GM21737 (cell line): ENCODE measurements around the gene RNASET2.
"Not testable (repeated sequence)": the region's sequence is repeated elsewhere in the genome, so short reads cannot be mapped to it uniquely, and the experiment has no call there.

Experiments used
- ATAC-seq: cut with Tn5 transposase; IDR thresholded peaks from one replicate; pipeline ENCODE4 v1.9.1; 2021; ENCODE audit warnings: mild to moderate bottlenecking, moderate library complexity; ENCODE audit not compliant: unreplicated experiment

RNASET2 gene

DNA sequence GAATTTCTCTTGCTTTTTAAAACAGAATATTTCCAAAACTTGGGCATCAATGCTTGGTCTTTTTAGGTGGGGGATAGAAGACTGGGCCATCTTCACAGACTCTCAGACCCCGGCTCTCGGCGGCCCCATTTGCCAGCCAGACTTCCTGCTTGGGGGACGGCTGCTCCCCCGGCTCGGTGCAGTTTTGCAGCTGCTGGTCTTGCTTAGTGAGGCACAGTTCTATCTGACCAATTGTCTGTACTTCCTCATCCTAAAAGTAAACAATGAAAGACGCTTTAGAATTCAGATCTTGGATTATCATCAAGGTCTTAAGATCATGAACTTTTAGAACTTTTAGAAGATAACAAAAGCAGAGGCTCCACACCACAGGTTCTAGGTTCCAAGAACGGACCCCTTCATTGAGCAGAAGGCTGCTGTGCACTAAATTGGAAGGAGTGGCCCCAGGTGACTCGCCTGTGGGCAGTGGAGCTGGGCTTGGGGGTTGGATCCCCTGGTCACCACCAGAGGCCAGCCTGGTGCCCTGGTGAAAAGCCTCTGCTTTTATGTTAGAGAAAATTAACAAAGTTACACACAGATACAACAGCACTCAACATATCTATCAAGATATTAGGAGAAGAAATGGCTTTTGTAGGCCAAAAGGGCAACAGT lies 26.7 kb downstream of the RNASET2 start:
- no peak for ATAC-seq

DNA sequence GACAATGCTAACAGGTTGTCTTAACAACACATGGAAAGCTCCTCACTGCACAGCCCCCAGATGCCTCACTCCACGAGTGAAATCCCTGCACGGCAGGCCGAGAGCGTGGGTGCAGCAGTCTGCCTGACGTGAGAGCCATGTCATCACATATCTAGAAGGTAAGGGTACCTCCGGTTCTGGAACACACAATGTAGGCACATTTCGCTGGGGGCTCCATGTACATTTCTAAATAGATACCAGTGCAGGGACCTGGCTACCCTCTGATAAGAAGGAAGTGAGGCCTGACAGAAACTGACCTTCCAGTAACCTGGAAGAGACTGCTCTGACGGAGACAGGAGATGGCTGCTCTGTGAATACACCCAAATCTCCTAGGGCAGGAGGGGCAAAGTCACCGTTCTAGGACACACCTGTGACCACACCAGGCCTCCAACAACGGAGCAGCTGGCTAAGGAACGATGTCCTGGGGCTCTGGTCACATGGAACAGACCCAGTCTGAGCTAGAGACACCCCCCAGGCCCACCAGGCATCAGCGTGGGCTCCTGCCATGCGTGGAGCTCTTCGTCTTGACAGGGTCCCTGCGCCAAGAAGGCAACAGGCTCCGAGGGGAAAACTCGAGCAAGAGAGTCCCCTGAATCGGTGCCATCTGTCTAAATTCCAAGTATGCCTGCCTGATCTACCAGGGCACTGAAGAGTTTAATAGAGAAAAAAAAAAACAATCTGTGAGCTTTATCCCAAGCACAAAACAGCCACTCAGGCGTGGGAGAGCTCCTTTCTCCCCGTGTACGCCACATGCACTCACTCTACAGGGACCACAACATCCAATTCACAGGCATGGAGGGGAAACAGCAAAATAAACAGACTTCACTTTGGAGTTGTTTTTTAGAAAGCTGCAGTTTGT lies 27.5 kb downstream of the RNASET2 start:
- no peak for ATAC-seq

- no peak for ATAC-seq
Measured at GRCh38 chr6:166927935-166928643, 28.3 kb downstream of the RNASET2 start.

DNA sequence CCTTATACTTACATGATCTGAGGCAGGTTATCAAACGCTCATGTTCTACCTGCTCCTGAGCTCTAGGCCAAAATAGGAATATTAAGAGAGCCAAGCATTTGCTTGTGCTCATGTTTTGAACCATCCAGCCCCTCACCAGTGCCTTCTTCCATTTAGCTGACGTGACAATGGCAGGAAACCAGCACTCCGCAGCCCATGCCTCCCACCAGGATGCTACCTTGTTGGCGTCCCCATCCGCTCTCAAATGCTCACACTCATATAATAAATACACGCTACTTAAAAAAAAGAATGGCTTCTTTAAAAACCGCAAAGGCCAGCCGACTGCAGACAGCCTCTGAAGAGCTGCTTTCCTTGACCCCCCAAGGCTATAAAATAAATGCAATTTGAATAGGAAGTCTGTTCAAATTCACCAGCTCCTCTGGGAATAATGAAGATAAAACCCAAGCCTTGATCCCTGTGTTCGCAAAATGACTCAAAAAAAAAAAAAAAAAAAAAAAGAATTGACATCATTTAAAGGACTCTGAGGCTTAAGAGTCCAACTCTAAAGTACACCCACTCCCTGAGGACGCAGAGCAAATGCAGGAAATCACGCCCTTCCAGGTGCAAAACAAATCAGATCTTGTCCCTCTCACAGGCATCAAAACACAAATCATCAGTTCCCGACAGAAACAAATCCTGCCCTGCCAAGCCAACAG lies 29.0 kb downstream of the RNASET2 start:
- ATAC-seq: no peak

- ATAC-seq: no peak
Measured at GRCh38 chr6:166926748-166927147, 29.6 kb downstream of the RNASET2 start.

DNA sequence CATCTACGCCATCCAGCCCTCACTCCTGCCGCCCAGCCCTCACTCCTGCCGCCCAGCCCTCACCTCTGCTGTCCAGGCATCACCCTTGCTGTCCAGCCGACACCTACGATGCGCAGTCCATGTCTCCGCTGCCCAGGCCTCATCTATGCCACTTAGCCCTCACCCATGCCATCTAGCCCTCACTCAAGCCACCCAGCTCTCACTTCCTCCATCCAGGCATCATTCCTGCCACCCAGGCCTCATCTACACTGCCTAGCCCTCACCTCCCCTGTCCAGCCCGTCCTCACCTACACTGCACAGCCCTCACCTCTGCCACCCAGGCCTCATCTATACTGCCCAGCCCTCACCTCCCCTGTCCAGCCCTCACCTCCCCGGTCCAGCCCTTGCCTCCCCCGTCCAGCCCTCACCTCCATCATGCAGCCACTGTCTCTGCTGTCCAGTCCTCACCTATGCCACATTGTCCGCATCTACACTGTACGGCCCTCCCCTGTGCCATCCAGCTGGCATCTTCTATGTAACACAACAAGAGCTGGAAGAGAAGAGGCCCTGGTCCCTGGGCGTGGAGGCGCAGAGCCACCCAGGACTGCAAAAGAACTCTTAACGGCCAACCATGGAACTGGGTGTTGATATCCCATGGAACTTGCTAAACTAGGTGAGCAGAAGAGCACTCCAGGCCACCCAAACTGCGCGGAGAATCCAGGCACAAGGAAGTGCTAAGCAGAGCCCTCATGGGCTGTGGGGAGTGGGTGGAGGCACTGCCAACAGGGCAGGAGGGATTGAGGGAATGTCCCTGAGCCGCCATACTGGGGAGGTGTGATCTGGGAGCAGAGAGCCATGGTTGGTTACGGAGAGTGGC lies 31.0 kb downstream of the RNASET2 start:
- ATAC-seq: no peak

GRCh38 chr6:166924531-166924930 lies 31.8 kb downstream of the RNASET2 start:
- no peak for ATAC-seq

DNA sequence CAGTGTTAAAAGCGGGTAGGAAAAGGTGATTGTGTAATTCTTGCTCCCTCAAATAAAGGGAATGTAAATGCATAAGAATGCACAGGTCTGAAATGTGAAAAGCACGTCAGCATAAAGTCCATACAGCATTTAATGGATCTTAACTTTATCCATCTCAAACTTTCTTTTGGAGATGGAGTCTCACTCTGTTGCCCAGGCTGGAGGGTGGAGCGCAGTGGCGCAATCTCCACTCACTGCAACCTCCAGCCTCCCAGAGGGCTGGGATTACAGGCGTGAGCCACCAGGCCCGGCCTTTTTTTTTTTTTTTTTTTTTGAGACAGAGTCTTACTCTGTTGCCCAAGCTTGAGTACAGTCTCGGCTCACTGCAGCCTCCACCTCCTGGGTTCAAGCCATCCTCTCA lies 33.4 kb downstream of the RNASET2 start:
- no peak for ATAC-seq

- no peak for ATAC-seq
Measured at GRCh38 chr6:166921570-166921969, 34.8 kb downstream of the RNASET2 start.

GRCh38 chr6:166916824-166917223 lies 39.5 kb downstream of the RNASET2 start:
- no peak for ATAC-seq

DNA sequence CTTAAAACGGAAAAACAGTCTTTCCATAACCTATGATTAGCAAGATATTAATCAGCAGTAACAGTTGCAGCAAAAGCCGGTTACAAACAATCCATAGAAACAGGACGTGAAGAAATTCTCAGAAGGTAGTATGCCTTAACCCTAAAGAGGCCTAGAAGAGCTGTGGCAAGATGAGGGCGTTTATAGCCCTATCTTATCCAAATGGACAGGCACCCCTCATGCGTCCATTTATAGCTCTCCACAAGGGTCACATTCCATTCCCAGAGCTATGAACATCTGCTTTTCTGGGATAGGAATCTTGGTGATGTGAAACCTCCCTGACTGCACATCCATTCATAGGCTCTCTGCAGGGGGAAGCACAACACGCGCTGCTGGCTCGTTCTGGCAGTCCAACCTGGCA lies 40.9 kb downstream of the RNASET2 start:
- not testable (repeated sequence) for ATAC-seq

GRCh38 chr6:166914952-166915351 lies 41.4 kb downstream of the RNASET2 start:
- not testable (repeated sequence) for ATAC-seq

GRCh38 chr6:166911248-166911677 lies 45.1 kb downstream of the RNASET2 start:
- ATAC-seq: no peak

DNA sequence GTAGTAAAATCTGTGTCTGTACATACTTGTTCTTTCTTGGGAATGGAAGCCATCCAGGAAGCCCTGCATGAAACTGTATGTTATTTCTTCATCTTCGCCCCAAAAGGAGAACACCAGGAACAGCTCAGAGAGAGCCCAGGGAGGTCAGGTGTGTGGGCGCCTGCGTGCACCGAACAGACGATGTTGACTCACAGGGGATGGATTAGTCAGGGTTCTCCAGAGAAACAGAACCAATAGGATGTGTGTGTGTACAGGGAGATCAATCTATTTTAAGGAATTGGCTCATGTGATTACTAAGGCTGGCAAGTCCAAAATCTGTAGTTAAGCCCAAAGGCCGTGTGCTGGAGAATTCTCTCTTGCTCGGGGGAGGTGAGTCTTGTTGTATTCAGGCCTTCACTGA lies 45.7 kb downstream of the RNASET2 start:
- no peak for ATAC-seq

DNA sequence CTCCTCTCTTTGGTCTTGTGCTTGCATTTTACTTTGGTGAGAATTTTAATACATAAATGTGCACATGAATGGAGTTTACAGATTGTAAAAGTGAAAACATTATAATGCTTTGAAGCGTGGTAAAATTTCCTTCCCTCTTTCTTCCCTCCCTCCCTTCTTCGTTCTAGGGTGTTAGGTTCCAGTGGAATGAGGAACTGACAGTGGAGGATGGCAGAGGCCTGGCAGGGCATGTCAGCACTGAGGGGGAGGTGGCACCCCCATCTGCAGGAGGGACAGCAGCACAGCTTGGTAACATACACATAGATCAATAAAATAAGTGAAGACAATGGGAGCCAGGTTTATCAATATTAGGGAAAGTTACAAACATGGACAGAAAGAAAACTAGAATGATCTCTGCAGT lies 47.5 kb downstream of the RNASET2 start:
- ATAC-seq: no peak

GRCh38 chr6:166907871-166908806 lies 48.2 kb downstream of the RNASET2 start:
- ATAC-seq: no peak

GRCh38 chr6:166907373-166907841 lies 48.9 kb downstream of the RNASET2 start:
- peak; percentile 89 for ATAC-seq

DNA sequence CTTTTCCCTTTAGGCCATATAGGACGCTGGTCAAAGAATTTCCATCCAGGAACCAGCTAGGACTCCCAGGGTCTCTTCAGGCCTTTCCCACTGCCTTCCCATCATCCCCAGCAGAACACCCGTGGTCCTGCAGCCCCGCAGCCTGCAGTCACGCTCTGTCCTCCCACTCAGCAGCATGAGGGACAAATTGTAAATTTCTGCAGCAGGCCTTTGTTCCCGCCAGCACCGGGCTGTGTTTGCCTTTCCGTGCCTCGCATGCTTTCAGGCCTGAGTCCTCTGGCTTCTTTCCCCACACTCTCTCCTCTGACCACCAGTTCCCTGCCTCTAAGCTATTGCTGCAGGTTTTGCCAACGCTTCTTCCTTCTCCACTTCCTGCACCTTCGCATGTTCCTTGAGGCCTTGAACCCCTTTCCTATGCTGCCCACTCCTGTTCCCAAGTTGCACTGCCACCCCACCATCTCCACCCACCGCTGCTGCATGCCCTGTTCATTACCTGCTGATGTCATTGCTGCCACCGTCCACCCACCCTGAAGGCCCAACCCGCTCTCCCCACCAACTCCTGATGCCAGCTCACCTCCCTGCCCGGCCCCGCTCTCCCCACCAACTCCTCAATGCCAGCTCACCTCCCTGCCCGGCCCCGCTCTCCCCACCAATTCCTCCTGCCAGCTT lies 49.8 kb downstream of the RNASET2 start:
- no peak for ATAC-seq
